GM21528 (cell line): ENCODE data around the gene OR10H4.
"Not testable (repeated sequence)": the region's sequence is repeated elsewhere in the genome, so short reads cannot be mapped to it uniquely, and the experiment has no call there.

ENCODE experiments used
- ATAC-seq: cut with Tn5 transposase; IDR thresholded peaks from one replicate; pipeline ENCODE4 v1.9.1; 2021; ENCODE audit warnings: mild to moderate bottlenecking, moderate library complexity; ENCODE audit not compliant: unreplicated experiment, low FRiP score

Gene OR10H4, protein sequence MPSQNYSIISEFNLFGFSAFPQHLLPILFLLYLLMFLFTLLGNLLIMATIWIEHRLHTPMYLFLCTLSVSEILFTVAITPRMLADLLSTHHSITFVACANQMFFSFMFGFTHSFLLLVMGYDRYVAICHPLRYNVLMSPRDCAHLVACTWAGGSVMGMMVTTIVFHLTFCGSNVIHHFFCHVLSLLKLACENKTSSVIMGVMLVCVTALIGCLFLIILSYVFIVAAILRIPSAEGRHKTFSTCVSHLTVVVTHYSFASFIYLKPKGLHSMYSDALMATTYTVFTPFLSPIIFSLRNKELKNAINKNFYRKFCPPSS

DNA sequence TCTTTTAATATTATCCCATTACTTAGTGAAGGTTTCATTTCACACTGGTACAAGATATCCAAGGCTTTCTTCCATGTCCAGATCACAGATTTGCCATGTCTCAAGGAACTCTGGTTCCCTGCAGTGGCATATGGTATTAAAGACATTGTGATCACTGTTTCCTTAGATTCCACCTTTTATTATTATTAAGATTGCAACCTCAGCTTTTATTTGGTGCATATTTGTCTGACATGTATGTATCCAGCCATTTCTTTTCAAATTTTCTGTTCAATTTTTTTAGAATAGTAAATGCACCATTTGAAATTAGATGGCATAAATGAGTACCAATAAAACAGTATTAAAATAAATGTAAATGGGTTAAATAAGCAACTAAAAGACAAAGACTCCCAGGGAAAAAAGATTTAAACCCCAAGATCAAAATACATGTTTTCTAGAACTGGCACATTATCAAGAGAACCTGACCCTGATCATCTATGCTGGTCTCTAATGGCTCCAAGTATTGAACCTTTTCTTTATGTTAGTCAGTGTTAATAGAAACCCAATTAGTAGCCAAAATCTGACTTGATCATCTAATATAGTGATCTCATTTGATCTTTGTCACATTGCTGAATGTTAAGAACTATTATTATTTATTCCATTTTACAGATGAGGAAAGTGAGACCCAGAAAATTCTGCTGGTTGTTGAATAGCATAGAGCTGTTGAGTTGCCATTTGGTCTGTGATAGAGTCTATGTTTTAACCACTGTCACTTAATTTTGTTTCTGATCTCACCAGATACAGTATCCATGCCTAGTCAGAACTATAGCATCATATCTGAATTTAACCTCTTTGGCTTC is at the start of gene OR10H4:
OR10H4 (plus strand) TSS at position 786 of the 836 bp plus-strand sequence; CDS start at position 786, 0 bp downstream.
- ATAC-seq = no peak

GRCh38 chr19:15899561-15899960 is 49.2 kb upstream of the OR10H4 start:
- not testable (repeated sequence) for ATAC-seq

GRCh38 chr19:15900032-15900431 is 48.8 kb upstream of the OR10H4 start:
- not testable (repeated sequence) for ATAC-seq

DNA sequence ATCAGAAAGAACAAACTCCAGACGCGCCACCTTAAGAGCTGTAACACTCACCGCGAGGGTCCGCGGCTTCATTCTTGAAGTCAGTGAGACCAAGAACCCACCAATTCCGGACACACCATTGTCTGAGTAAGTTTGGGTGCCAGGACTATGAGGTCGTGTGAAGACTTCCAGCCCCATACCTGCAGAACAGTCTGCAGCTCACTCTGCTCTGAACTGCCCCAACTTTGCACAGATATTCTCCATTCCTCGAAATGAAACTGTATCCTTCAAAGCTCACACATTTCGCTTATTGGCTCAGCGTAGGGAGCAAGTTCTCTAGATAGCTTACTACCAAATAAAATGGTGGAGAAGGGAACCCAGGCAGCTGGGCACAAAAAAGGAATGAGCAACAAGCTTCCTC is 48.3 kb upstream of the OR10H4 start:
- ATAC-seq = no peak

- ATAC-seq = no peak
Measured at GRCh38 chr19:15902254-15902653, 46.6 kb upstream of the OR10H4 start.

GRCh38 chr19:15902898-15903297 is 45.9 kb upstream of the OR10H4 start:
- ATAC-seq = not testable (repeated sequence)

DNA sequence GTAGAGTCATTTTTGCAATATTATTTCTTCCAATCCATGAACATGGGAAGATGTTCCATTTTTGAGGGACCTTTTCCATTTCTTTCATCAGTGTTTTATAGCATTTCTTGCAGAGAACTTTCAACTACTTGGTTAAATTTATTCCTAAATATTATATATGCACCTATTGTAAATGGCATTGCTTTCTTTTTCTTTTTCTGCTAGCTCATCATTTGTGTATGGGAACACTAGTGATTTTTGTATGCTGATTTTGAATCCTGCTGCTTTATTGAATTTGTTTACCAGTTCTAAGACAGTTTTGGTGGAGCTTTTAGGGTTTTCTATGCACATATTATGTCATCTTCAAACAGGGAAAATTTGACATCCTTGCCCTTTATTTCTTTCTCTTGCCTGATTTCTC is 43.8 kb upstream of the OR10H4 start:
- ATAC-seq = no peak

- no peak for ATAC-seq
Measured at GRCh38 chr19:15911599-15912235, 37.1 kb upstream of the OR10H4 start.

GRCh38 chr19:15913384-15913783 is 35.4 kb upstream of the OR10H4 start:
- ATAC-seq = no peak

- ATAC-seq = no peak
Measured at GRCh38 chr19:15913830-15914229, 35.0 kb upstream of the OR10H4 start.

DNA sequence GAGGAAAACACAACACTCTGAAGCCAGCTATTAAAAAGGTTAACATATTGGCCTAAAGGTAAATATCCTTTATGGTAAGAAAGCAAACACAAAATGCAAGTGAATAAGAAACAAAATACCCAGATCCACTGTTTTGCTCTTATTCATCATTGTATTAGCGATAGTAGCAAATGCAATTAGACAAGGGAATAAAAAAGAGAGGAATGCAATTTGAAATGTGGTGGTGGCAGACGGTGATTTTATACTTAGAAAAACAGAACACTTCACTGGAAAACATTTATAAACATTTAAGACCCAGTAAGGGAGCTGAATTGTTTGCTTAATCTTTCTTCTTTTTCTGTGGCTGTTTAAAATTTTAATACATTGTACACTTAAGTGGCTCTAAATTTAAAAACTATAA is 33.7 kb upstream of the OR10H4 start:
- no peak for ATAC-seq

- ATAC-seq = no peak
Measured at GRCh38 chr19:15919243-15919642, 29.6 kb upstream of the OR10H4 start.

DNA sequence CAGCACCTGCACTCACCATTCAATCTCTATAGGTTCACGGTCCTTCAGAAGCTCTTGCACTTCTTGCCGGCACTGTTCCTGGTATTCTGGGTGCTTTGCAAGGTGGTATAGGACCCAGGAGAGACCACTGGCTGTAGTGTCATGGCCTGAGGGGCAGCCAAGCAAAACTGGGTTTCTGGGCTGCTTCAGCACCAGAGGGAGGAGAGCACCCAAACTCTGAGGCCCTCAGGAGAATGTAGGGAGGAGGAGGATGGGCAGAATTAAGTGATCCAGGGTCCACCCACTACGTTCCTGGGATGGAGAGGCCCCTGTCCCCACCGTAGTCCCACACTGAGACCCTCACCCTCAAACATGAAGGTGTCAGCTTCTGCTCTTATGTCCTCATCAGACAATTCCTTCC is 26.8 kb upstream of the OR10H4 start:
- no peak for ATAC-seq

GRCh38 chr19:15923702-15924101 is 25.1 kb upstream of the OR10H4 start:
- ATAC-seq = no peak

- ATAC-seq = no peak
Measured at GRCh38 chr19:15926484-15926883, 22.3 kb upstream of the OR10H4 start.

GRCh38 chr19:15928321-15928720 is 20.5 kb upstream of the OR10H4 start:
- ATAC-seq = no peak

DNA sequence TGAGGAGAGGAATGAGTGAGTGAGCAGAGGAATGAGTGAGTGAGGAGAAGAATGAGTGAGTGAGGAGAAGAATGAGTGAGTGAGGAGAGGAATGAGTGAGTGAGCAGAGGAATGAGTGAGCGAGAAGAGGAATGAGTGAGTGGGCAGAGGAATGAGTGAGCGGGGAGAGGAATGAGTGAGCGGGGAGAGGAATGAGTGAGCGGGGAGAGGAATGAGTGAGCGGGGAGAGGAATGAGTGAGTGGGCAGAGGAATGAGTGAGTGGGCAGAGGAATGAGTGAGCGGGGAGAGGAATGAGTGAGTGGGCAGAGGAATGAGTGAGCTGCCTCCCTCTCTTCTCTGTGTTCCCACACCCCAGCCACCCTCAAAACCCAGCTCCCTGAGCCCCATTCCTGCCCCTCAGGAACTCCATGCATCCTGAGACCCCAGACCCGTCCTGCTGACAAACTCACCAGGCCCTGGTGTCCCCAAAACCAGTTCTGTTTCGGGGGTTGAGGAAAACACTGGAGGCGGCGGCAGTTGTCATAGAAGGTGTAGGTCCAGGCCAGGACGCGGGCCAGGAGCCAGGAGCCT is 15.0 kb upstream of the OR10H4 start:
- ATAC-seq = not testable (repeated sequence)

DNA sequence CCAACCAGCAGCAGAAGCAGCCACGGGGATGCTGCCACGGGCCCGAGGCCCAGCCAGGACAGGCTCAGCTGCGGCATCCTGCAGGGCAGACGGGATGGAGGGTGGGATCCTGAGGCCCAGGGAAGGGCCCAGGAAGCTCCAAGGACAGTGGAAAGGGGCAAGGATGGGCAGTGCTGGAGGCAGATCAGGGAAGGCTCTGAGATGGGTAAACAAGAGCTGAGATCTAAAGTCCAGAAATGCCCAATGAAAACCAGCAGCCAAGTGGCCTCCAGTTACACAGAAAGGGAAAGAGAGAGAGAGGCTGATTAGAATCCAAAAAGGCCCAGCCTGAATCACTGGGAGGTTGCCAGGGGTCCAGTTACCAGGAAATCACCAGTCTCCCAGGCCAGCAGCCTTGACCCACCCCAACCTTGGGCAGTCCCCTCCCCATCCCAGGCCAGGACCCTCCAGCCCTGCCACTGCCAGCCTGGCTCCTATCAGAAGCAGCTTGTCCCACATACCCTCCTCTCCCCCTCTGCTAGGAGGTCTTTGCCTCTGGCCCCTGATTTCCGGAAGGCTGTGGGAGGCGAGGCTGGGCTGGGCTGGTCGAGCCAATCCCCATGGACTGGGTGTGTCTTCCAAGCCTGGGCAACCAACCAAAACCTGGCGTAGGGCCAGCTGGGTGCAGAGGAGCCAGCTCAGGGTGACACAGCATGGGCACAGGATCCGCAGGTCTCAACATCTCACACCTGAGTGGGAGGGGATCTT is 14.3 kb upstream of the OR10H4 start, which contains the start of gene CYP4F11:
CYP4F11 (minus strand) TSS at position 198 of the 747 bp plus-strand sequence; CDS start at position 77, 121 bp downstream.
- ATAC-seq = no peak

DNA sequence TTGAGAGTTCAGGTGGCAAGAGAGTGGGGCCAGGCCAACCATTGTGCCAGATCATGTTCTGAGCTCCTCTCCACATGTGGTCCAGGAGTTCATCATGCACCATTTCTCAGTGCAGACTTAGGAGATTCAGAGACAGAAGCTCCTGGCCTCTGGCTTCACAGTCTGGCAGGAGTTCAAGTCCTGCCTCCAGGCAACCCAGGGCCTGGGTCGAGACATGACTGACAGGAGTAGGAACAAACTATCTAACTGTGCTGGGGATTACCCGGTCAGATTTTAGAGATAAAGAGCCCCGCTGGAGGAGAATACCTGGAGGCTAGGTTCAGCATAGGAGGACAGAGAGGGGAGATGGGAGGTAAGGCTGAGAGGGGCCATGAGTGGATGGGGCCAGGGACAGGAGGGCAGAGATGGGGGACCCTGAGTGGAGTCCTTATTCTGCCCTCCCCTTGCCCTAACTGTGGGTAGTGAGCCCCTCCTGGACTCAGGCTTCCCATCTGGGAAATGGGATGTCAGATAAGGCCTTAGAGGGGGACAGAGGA is 13.6 kb upstream of the OR10H4 start:
- ATAC-seq = no peak

DNA sequence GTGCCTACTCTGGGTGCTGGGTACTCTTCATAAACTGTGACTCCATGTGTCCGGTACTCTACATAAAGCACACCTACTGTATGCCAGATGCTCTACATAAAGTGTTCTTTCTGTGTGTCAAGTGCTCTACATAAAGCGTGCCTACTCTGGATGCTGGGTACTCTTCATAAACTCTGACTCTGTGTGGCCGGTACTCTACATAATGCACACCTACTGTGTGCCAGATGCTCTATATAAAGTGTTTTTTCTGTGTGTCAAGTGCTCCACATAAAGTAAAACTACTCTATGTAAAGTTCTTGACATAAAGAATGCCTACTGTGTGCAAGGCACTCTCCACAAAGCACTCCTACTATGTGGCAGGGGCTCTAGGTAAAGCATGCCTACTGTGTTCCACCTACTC is 12.6 kb upstream of the OR10H4 start:
- ATAC-seq = no peak
